Hepatic stellate cell (primary cell): ENCODE data around the gene EXOSC3.
A peak's percentile ranks its signal among the peaks of the same experiment; 100 is the strongest.
"Not testable (repeated sequence)": the region's sequence is repeated elsewhere in the genome, so short reads cannot be mapped to it uniquely, and the experiment has no call there.

Experiments
- DNase-seq: peaks from one replicate; pipeline ENCODE4 v3.0.0; 2011; ENCODE audit warnings: low spot score

Gene EXOSC3

DNA sequence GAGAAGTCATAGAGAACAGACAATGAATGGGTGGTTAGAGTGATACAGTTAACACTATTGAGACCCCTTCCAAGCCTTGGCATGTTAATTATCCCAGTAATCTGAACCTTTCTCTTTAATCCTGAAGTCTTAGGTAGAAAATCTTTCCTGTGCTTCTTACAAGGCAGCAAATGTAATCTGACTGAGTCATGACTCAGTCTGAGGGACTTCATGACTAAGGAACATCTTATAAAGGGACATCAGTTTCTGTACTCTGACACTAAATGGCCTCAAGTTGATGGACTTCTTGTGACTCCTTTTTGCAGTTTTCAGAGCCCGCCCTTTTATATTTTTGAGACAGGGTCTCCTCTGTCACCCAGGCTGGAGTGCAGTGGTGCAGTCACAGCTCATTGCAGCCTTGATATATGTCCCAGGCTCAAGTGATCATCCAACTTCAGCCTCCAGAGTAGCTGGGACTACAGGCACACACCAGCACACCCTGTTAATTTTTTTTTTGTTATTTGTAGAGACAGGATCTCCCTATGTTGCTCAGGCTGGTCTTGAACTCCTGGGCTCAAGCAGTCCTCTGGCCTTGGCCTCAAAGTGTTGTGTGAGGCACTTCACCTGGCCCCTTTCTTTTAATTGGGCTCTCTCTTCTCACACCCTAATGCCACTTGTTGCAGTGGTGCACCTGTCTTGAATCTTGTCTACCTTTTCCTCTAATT, 9.5 kb downstream of the EXOSC3 start:
- no peak for DNase-seq

DNA sequence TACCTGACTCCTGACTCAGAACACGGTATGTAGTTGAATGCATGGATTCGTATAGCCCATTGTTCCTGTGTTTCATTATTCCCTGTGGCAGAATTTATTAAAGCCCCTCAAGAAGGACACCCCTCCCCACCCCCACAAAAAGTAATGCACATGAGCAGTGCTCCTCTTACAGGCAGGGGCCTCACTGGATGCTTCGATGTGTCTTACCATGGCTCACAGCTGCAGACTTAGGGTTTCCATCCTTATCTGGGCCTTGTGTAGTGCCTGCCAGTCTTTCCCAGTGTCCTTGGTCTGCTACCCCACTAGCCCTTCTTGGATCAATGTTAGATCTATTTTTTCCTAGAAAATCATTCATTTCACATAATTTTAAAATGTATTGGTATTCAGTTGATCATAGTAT, 14.9 kb downstream of the EXOSC3 start:
- DNase-seq: no peak

DNA sequence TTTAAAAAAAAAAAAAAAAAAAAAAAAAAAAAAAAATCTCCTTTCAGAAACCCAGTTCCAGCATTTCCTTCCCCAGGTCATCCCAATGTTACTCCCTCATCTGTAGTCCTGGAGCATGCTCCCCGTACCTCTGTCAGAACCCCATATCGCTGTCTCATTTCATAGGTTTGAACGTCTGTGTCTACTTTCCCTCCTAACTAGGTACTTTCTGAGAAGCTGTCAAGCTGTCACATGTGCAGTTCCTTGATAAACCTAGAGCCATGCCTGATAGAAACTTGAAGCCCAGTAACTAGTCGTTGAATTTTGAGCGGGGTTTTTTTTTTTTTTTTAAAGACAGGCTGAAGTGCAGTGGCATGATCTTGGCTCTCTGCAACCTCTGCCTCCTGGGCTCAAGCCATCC, 15.6 kb downstream of the EXOSC3 start:
- DNase-seq: no peak

DNA sequence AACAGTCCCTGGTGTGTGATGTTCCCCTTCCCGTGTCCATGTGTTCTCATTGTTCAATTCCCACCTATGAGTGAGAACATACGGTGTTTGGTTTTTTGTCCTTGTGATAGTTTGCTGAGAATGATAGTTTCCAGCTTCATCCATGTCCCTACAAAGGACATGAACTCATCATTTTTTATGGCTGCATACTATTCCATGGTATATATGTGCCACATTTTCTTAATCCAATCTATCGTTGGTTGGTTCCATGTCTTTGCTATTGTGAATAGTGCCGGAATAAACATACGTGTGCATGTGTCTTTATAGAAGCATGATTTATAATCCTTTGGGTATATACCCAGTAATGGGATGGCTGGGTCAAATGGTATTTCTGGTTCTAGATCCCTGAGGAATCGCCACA, 19.6 kb downstream of the EXOSC3 start:
- not testable (repeated sequence) for DNase-seq

DNA sequence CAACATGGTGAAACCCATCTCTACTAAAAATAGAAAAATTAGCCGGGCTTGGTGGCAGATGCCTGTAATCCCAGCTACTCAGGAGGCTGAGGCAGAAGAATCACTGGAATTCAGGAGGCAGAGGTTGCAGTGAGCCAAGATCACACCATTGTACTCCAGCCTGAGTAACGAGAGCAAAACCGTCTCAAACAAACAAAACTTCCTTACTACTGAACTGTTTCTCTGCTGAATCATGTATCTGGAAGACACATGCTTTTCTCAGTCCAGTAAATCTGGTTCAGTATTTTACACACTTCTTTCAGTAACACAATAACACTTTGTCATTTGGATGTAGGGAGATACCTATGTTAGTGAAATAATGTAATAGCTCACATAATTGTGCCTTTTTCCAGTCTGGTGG, 23.4 kb downstream of the EXOSC3 start:
- no peak for DNase-seq

DNA sequence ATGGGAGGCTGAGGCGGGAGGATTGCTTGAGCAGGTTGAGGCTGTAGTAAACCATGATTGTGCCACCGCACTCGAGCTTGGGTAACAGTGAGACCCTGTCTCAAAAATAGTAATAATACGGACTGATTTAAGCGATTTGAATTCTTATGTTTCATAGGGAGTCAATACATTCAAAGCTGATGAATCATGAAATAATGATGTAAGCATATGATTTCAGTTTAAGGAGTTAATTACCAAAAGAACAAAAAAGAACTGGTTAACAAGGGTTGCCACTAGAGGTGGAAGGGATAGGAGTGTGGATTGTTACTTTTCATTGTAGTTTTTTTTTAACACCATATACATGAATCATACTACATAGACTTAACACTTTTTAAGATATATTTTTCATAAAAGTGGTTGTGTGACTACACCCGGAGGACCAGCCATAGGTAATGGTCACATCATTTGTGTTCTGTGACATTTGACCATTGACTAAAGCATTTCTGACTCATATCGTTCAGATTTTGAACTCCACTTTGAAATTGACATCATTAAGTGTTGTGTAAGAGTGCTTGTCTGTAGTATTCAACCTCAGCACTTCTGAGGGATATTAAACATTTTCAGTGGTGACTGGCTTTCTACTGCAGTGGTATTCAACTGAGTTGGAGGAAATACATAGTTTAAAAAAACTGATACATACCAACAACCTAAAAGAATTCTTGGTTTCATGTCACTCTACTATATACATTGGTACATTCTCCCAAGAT, 24.3 kb downstream of the EXOSC3 start:
- peak; percentile 32 for DNase-seq

DNA sequence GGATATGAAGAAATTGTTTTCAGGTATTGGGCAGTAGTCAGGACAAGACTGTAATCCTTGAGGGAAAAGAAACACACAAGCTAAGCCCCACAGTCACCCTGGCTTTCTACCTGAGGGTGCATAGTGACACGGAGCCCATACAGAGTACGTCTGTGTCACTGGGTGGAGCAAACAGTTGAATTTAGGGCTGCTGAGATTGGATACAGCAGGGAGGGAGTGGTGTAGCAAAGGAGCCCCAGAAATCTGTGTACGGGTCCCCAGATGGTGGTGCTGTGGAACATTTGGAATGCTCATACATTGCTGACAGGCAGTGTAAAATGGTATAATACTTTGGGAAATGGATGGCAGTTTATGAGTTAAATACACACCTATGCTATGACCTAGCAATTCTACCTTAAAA, 26.1 kb downstream of the EXOSC3 start:
- DNase-seq: no peak

DNA sequence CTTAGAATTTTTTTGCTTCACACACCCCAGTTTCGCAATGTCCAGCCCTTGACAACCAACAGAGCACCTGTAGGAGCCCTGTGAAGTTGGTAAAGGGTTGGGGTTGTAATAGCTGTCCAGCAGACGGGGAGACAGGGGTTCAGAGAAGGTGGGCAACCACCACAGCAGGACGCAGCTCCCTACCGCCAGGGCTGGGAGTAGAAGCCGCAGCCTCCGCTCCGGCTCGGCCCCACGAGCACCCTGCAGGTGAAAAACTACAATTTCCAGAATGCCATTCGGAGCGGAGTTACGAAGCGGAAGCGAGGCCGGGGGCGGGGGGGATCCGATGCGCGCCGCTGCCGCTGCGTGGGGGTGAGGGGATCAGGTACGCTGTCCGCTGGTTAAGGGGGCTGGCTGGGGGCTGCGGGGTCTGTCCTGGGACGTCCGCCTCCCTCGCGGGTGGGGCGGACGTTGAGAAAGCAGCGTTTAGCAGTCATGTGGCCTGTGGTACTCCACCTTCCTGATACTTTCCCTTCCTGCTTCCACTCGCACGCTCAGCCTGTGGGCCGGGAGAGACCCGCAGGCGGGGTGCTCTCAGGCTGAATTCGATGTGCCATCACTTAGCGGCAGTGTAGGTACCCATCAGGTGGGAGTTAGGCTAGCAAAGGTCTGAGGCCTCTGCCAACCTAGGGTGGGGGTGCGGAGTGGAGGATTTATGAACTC, 31.2 kb downstream of the EXOSC3 start, which contains the start of gene TRMT10B:
Gene TRMT10B, plus strand, starts transcription at position 317 of the 702 bp plus-strand sequence. CDS start 8,127 bp downstream, outside the sequence.
- DNase-seq: peak; percentile 85

DNA sequence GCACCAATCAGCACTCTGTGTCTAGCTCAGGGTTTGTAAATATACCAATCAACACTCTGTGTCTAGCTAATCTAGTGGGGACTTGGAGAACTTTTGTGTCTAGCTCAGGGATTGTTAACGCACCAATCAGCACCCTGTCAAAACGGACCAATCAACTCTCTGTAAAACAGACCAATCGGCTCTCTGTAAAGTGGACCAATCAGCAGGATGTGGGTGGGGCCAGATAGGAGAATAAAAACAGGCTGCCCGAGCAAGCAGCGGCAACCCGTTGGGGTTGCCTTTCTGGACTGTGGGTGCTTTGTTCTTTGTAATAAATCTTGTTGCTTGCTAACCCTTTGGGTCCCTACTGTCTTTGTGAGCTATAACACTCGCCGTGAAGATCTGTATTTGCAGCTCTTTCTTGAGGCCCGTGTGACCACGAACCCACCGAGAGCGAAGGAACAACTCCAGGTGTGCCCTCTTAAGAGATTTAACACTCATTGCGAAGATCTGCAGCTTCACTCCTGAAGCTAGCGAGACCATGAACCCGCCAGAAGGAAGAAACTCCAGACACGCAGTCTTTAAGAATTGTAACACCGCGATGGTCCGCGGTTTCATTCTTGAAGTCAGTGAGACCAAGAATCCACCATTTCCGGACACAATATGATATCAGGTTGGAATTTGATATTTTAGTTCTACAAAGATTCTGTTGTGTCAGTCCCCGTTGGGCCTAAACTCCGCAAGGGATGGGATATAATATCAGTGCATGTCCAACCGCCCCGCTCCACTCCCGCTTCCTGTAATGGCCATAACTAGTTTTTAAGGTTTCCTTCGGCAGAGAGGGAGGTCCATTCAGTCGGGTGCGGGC, 32.0 kb downstream of the EXOSC3 start:
- DNase-seq: no peak

DNA sequence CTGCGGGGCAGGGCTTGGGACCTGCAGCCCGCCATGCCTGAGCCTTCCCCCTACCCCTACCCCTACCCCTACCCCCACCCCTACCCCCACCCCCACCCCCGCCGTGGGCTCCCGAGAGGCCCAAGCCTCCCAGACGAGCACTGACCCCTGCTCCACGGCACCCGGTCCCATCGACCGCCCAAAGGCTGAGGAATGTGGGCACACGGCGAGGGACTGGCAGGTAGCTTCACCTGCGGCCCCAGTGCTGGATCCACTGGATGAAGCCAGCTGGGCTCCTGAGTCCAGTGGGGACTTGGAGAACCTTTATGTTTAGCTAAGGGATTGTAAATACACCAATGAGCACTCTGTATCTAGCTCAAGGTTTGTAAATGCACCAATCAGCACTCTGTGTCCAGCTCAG, 32.8 kb downstream of the EXOSC3 start:
- not testable (repeated sequence) for DNase-seq

DNA sequence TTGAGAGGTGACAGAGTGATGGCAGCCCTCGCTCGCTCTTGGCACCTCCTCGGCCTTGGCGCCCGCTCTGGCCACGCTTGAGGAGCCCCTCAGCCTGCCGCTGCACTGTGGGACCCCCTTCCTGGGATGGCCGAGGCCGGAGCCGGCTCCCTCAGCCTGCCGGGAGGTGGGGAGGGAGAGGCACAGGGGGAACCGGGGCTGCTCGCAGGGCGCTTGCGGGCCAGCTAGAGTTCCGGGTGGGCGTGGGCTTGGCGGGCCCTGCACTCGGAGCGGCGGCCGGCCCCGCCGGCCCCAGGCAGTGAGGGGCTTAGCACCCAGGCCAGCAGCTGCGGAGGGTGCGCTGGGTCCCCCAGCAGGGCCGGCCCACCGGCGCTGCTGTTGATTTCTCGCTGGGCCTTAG, 33.2 kb downstream of the EXOSC3 start:
- not testable (repeated sequence) for DNase-seq

DNA sequence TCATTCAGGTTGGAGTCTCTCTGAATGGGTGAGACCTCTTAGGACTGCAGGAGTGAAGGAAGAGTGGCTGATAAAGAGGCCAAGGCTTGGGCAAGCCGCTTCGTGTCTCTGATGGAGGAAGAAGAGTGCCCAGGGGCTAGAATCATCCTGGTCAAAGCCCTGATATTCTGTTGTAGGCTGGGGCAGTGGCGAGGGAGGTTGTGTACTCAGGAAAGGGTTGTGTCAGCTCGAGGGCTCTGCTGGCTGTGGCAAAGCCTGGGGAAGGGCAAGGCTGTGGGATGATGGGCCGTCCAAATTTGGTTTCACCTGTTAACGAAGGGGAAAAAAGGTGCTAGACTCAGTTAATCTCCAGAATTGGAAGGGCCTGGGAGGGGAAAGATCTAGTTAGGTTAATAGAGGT, 33.7 kb downstream of the EXOSC3 start:
- DNase-seq: no peak

DNA sequence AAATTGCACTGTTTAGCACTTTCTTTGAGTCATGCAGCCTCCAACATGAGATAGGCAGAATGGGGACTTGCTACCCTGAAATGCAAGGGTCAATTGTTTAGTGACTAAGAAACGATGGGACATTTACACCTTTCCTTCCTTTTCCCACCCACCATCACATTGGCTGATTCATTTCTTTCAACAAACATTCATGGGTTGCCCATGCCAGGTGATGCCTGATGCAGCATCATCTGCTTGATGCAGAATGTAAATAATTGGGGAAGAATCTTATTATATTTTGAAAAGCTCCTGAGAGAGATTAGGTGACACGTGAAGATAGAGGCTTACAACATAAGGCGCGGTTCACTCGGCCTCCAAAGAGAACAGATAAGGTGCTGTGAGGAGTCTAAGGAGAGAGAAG, 35.7 kb downstream of the EXOSC3 start:
- DNase-seq: no peak

DNA sequence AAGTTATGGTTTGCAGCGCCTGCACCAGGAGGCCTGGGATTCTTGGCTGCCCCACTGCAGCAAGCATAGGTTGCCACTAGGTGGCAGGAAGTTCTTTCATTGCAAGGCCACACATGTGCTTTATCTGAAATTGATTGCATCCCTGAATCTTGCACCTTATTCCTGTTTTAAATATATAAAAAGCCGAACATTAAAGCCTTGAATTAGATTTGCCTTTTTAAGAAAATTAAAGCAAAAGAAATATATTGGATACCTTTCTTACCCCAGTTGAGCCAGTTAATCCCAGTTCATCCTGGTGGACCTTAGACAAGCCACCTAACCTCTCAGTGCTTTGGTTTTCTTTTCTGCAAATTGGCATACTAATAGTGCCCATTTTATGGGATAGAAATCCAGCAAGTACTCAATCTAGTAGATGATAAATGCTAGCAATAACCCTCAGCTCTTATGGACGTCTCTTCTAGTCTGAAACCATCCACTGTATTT, 37.6 kb downstream of the EXOSC3 start:
- DNase-seq: peak; percentile 83

DNA sequence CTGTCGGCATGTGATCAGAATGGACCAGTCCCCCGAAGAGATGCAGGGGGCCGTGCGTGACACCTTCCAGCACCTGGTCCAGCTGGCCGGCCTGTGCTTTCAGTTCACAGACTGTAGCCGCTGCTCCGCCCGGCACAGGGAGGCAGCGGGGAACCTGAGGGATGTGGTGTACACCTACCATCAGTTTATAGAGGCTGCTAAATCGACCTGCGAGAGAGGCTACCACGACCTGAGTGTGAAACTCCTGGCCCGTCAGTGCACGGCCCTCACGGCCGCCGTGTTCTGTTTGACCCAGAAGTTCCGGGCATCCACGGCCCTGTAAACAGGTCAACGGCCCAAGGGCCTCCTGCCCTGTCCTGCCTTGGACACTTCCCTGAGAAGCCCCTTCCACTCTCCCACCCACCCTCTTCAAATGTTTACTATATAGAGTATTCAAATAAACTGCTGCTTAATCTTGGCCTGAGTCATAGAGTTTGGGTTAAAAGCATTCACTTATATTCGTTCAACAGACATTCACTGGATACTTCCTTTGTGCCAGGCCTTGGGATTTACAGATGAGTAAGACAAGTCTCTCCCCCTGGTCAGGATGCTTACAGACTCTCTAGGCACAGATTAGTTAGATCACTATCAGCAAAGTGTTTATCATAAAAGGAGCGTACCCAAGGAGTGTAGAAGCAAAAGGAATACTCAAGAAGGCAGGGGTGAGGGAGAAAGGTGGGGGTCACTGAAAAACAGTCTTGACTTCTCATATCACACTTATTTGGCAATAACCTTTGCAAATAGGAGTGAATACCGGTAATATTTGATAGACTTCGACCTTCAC, 38.2 kb downstream of the EXOSC3 start:
- peak; percentile 46 for DNase-seq

DNA sequence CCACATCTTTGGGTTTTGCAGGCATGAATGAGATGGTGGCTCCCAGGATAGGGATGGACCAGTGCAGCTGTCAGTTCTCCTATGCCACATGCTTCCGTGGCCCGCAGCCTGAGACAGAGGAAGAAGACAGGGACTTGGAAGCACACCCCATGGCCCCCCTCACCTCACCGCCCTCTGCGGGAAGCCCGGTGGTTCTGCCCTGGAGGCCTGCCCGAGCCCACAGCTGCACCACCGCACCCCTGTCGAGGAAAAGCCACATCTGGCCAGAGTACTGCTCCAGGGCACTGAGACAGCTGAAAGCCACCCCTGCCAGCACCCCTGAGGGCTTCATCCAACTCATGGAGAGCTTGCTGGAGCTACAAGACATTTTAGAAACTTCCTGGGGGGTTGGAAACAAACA, 38.9 kb downstream of the EXOSC3 start:
- no peak for DNase-seq

DNA sequence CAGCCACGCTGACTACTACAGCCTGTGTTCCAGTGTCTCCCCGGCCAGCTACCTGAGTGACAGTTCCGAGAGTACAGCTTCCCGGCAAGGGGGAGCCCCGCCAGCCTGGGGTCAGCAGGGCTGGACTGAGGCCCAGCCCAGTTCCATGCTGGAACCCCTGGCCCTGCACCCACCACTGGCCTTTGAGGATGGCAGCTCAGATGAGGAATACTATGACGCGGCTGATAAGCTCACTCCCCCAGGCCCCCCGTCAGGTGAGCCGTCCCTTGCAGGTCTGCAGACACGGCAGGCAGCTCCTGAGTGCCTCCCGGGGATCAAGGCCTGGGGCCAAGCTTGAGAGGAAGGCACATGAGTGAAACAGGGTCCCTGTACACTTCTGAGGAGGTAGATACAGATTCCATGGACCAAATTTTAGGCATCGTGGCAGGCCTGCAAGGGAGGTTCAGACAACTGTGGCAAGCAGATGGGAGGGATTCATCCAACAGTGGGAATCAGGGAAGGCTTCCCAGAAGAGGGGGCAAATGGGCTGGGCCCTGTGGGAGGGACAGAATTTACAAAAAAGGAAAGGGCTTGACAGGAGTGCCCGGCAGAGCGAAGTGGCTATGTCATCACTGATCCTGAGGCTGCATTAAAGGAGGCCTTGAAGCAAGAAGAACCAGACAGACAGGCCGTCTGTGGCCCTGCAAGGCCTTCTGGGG, 44.1 kb downstream of the EXOSC3 start:
- DNase-seq: no peak

DNA sequence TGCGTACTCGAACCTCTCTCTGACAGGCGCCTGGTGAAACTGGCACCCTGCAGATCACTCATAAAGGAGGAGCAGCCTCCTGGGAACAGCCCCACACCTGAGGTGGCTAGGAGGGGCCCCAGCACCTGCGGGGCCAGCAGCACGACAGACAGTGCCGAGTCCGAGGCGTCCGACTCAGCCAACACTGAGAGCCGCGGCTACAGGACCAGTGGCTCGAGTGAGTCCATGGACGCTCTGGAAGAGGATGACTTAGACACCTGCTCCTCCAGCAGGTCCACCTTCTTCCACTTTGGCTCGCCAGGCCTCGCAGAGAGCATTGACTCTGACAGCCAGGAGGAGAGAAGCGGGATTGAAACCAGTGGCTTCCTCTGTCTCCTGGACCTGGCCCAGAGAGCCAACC, 44.7 kb downstream of the EXOSC3 start:
- no peak for DNase-seq

DNA sequence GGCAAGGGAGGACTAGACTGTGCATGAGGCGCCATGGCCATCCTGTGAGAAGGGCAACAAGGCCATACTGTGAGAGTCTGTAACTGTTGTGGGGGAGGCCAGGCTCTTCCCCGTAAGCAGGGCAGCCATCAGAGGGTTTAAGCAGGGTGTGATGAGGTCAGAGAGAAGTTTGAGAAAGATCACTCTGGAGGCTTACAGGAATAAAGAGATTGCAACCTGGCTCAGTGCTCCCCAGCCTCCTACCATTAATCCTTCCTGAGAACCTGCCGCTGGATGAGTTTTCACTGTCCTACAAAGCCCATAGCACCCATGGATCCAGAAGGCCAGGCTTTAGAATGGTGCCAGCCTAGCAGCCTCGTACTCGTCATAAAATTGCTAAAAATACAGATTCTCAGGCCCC, 45.6 kb downstream of the EXOSC3 start:
- DNase-seq: no peak

DNA sequence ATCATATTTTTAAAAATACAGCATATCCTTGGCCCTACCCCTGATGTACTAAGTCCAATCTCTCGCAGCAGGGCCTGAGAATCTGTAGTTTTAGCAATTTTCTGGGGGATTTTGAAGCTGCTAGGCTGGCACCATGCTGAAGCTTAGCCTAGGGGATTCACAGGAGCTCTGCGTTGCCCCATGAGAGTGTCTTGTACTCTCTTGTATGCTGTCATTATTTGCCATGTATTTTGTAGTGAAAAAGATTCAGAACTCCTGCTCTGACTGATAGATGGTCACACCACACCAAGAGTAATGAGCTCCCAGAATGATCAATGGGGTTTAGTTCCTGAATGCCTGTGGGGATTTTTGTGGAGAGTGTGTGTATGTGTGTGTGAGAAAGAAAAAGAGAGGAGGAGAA, 51.9 kb downstream of the EXOSC3 start:
- no peak for DNase-seq
